HEK293T (cell line): ENCODE data around the gene DGKA.
"Not testable (repeated sequence)": the region's sequence is repeated elsewhere in the genome, so short reads cannot be mapped to it uniquely, and the experiment has no call there.

Source experiments
- BHLHE40 ChIP-seq: fragments of 450-650 bp; IDR thresholded peaks from 2 replicates; pipeline ENCODE4 v1.6.1; 2016; ENCODE audit warnings: mild to moderate bottlenecking, moderate library complexity, borderline replicate concordance
- CTBP1 ChIP-seq: fragments of 450-650 bp; IDR thresholded peaks from 2 replicates; pipeline ENCODE4 v1.6.1; 2016; ENCODE audit warnings: borderline replicate concordance
- ELF4 ChIP-seq: fragments of 450-650 bp; IDR thresholded peaks from 2 replicates; pipeline ENCODE4 v1.6.1; 2017; ENCODE audit warnings: antibody characterized with exemption
- FOXA1 ChIP-seq: fragments of 450-650 bp; IDR thresholded peaks from 2 replicates; pipeline ENCODE4 v1.6.1; 2016; ENCODE audit warnings: mild to moderate bottlenecking
- FOXK2 ChIP-seq: fragments of 450-650 bp; IDR thresholded peaks from 2 replicates; pipeline ENCODE4 v1.6.1; 2016; ENCODE audit warnings: mild to moderate bottlenecking
- FOXM1 ChIP-seq: fragments of 450-650 bp; IDR thresholded peaks from 2 replicates; pipeline ENCODE4 v1.6.1; 2017; ENCODE audit warnings: mild to moderate bottlenecking, borderline replicate concordance
- HDGF ChIP-seq: fragments of 450-650 bp; IDR thresholded peaks from 2 replicates; pipeline ENCODE4 v1.6.1; 2017; ENCODE audit warnings: antibody characterized with exemption, borderline replicate concordance
- L3MBTL2 ChIP-seq: fragments of 450-650 bp; conservative IDR thresholded peaks from 2 replicates; pipeline ENCODE4 v1.6.1; 2016; ENCODE audit warnings: mild to moderate bottlenecking
- NFRKB ChIP-seq: fragments of 450-650 bp; IDR thresholded peaks from 2 replicates; pipeline ENCODE4 v1.6.1; 2016; ENCODE audit warnings: mild to moderate bottlenecking, moderate library complexity
- PKNOX1 ChIP-seq: fragments of 450-650 bp; IDR thresholded peaks from 2 replicates; pipeline ENCODE4 v1.6.1; 2016
- SUZ12 ChIP-seq: fragments of 450-650 bp; IDR thresholded peaks from 2 replicates; pipeline ENCODE4 v1.6.1; 2016; ENCODE audit warnings: mild to moderate bottlenecking

GRCh38 chr12:55985976-55986375 is 55.0 kb downstream of the DGKA start:
- not testable (repeated sequence) for TF ChIP-seq BHLHE40, ELF4, FOXM1, HDGF, SUZ12, FOXK2, FOXA1, NFRKB, CTBP1, L3MBTL2, PKNOX1
